ENCODE data around the gene DENND1C.
"Not testable (repeated sequence)": the region's sequence is repeated elsewhere in the genome, so short reads cannot be mapped to it uniquely, and the experiment has no call there.

The DENND1C gene

DNA sequence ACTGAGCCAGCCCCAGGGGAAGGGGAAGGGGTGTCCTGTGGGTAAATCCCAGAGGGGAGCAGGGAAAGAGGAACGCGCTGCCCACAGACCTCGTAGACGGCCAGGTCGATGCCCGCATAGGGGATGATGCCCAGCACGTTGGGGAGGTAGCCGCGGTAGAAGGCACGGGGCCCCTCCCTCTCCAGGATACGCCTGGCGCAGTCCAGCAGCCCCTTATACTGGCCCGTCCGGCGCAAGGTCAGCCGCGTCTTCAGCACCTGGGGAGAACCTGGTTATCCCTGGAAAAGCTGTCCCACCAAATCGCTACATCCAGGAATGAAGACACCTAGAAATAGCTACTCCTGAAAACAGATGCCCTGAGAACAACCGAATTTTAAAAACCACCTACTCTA lies 29.4 kb downstream of the DENND1C start:
- DNase-seq, result no peak

DNA sequence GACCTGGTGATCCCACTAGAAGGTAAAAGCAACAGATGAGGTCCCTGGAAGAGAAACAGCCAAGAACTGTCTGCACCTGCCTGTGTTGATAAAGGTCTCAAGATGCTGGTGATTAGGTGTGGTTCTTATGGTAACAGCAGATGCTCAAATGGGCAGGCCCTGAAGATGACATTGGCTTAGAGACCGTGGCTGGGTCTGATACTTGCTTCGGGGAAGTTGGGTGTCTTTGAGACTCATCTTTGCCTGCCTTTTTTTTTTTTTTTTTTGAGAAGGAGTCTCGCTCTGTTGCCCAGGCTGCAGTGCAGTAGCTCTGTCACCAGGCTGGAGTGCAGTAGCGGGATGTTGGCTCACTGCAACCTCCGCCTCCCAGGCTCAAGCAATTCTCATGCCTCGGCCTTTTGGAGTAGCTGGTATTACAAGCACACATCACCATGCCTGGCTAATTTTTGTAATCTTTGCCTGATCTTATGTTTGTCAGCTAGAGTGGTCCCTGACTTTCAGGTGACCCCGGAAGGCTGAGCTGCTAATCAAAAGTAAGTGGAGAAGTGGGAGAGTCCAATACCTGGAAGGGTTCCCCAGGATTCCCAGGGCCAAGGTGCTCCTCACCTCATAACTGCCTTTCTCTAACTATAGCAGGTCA lies 29.9 kb downstream of the DENND1C start:
- DNase-seq, result no peak

DNA sequence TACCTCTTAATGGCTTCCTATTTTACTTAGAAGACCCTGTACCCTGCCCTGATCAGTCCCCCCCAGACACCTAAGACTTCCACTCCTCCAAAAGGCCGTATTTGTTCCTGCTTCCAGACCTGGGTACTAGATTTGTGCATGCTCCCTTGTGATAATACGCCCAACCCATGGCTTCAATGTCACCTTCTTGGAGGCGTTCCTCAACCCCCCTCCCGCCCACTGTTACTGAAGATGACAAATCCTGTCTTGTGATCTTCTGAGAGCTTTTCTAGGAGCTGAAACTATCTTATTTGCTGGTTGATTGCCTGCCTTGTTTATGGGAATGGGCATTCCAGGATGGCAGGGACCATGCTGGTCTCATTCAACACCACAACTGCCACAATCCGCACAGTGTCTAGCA lies 31.4 kb downstream of the DENND1C start:
- no peak for DNase-seq

DNA sequence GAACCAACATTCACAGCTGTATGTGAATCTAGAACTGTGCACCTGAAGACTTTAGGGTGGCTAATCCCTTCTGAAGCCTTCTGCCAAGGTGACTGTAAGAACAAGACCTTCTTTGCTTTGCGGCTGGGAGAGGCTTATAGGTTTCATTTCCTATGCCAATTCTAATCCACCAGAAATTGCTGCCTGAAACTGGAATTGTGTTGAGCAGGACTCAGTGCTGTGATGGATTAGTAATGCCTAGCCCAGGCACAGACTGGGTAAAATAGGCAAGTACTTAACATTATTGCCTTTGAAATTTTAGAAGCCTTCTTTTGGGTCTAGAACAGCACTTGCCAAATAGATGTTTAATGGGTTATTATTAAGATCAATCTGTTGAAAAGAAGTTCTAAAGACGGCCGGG lies 33.5 kb downstream of the DENND1C start:
- DNase-seq, result no peak

DNA sequence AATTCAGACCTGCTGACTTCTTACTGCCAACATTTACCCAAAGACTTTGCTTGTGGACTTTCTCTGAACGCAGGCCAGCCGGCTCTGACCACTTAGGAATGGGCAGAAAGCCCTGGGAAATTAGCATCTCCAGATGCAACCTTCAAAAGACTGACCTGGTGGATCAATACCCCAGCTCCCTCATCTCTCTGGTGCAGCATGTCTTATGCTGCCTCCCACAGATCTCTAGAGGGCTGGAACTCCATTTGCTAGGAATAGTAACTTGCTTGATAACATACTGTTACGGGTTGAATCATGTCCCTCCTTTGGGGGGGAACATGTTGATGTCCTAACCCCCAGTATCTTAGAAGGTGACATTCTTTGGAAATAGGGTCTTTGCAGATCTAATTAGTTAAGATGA lies 35.1 kb downstream of the DENND1C start:
- no peak for DNase-seq

DNA sequence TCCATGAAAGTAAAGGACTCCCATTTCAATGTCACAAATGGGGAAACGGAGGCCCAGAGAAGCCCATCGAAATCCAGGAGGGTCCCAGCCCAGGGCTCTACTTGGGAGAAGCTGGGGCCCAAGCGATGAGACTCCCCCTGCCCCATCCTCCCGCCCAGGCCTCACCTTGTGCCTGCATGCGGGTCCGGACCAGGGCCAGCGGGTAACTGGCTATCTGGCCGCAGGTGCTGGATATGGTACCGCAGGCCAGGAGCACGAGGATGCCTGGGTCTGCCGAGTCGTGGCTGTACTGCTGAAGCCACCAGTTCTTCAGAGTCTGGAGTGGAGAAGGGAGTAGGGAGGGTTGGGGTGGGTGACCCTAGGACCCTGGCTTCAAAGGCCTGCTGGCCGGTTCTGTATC lies 37.6 kb downstream of the DENND1C start:
- DNase-seq, result no peak

DNA sequence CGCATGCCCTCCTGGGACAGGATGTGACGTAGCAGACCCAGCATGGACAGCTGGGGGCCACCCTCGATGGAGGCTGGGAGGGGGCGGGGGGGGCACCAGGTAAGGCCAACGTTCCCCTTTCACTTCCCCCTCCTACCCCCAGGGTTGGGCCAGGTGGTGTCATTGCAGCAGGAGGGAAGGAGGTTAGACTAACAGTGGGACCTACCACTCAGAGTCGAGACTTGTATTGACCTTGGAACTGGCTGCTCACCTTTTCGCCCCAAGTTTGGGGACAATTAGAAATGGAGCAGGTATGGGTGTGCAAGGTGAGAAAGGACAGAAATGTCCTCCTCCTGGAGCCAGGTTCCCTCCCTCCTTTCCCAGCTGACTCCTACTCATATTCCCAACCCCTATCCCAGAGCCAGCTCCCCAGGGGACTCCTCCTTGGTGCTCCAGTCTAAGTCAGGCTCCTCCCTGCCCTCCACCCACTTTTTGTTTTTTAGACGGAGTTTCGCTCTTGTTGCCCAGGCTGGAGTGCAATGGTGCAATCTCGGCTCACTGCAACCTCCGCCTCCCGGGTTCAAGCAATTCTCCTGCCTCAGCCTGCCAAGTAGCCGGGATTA lies 39.4 kb downstream of the DENND1C start:
- no peak for DNase-seq

DNA sequence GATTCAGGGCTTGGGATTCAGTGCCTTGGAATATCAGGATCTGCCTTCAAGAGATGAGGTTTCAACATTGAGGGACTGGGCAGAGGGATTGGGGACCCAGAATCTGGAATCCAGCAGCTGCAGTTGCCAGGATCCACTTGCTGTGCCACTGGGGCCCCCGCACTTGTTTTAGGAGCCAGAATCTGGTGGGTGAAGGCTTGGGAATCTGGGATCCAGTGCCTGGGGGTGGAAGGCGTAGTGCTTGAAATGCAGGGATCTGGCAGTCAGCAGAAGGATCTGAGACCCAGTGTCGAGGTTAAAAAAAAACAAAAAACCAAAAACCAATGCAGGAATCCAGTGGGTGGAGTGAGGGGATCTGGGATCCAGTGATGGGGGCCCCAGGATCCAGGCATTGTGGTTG lies 40.7 kb downstream of the DENND1C start:
- no peak for DNase-seq

DNA sequence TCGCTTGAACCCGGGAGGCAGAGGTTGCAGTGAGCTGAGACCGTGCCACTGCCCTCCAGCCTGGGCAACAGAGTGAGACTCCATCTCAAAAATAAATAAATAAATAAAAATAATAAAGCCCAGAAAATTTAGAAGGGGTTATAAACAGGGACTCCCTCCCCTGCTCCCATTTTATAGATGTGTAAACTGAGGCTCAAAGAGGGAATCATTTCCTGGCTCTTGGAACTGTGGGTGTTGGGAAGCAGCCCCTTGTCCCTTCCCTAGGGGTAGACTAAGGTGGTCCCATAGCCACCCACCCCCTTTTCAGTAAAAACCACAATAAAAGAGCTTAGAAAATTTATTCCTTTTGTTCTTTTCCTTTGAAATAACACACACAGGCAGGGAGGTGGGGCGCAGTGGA lies 41.8 kb downstream of the DENND1C start:
- DNase-seq, result no peak

DNA sequence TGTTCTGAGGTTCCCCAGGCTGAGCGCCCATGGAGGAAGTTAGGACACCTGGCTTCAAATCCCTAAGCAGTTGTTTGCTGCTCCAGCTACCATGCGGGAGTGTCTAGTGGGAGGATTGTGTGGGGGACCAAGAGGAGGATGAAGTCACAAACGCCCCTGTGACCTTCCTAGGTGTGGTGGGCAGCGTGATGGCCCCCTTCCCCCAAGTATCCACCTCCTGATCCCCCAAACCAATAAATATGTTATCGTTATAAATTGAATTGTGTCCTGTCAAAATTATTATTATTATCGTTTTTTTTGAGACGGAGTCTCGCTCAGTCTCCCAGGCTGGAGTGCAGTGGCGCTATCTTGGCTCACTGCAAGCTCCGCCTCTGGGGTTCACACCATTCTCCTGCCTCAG lies 47.9 kb downstream of the DENND1C start, which contains the start of gene SLC25A41:
Gene SLC25A41 (minus strand): TSS at position 101 of the 400 bp plus-strand sequence. CDS start 70 bp downstream, at position 31.
- DNase-seq, result no peak

DNA sequence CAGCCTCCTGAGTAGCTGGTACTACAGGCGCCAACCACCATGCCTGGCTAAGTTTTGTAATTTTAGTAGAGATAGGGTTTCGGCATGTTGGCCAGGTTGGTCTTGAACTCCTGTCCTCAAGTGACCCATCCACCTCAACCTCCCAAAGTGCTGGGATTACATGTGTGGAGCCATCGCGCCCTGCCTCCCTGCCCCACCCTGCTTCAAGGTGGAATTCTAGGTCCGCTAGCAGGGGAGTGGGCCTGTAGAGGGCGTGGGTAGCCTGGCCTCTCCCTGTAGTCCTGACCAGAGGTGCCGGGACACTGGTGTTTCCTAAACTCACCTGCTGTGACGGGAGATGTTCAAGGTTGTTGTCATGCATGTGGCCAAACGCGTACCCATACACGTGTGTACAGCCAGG lies 48.4 kb downstream of the DENND1C start:
- DNase-seq, result no peak

DNA sequence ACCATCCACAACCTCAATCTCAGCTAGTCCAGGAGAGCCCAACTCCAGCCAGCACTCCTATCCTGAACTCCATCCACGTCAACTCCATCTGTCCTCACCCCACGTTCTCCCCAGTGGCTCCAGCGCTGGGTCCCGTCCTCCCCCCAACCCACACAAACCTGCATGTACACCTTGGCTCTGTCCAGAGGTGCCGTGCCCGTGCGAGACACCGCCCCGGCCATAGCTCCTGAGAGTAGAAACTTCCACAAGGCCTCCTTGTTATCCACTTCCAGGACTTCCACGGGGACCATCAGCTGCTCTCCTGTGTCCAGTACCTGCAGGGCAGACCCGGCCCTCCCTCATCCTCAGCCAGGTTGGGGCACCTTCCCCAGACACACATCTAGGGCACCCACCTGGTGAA lies 49.7 kb downstream of the DENND1C start:
- DNase-seq, result no peak

DNA sequence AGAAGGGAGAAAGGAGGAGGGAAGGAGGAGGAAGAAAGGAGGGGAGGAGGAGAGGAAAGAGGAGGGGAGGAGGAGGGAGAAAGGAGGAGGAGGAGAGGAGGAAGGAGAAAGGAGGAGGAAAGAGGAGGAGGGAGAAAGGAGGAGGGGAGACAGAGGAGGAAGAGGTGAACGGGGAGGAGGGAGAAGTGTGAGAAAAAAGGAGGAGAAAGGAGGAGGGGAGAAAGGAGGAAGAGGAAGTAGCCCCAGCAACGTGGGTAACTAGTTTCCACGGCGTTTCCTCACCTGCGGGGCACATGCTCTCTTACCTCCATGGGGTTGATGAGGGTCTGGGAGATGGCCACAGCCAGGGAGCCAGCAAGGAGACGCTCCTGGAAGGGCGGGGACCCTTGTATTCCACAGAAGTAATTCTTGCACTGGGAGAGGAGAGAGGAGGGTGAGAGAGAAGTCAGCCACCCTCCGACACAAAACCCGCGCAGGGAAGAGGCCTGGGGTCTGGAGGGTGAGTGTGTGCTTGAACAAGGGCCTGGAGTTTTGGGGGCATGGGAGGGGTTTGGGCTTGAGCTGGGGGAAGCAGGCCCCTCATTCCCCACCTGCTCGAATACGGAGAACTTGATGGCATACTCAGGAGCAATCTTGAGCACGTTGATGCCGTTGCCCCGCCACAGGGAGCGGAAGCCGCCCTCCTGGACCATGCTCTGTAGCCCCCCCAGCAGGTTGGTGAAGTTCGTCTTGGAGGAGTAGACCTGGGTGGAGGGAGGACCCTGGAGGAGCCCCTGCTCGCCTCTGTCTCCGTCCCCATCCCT lies 52.0 kb downstream of the DENND1C start:
- DNase-seq, result no peak

DNA sequence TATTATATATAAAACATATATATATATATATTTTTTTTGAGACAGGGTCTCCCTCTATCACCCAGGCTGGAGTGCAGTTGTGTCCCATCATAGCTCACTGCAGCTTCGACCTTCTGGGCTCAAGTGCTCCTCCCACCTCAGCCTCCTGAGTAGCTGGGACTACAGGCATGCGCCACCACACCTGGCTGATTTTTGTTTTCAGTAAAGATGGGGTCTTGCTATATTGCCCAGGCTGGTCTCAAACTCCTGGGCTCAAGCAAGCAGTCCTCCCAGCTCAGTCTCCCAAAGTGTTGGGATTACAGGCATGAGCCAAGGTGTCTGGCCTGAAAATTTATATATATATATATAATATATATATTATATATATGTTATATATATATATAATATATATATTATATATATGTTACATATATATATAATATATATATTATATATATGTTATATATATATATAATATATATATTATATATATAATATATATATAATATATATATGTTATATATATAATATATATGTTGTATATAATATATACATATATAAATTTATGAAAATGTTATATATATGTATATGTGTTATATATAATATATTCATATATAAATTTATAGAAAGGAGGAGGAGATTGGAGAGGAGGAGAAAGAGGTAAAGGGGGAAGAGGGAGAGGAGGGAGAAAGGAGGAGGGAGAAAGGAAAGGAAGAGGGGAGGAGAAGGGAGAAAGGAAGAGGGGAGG lies 52.7 kb downstream of the DENND1C start:
- DNase-seq, result not testable (repeated sequence)

DNA sequence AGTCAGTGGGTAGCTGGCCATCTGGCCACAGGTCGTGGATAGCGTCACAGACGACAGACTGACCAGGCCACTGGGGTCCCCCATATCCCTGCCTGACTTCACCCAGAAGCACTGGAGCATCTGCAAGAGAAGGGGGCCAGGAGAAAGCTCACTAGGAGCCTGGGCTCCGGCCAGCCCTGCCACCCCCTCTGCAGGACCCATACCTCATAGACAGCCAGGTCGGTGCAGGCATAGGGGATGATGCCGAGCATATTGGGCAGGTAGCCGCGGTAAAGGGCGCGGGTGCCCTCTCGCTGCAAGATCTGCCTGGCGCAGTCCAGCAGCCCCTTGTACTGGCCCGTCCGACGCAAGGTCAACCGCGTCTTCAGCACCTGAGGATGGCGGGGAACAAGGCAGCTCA lies 54.5 kb downstream of the DENND1C start:
- no peak for DNase-seq

DNA sequence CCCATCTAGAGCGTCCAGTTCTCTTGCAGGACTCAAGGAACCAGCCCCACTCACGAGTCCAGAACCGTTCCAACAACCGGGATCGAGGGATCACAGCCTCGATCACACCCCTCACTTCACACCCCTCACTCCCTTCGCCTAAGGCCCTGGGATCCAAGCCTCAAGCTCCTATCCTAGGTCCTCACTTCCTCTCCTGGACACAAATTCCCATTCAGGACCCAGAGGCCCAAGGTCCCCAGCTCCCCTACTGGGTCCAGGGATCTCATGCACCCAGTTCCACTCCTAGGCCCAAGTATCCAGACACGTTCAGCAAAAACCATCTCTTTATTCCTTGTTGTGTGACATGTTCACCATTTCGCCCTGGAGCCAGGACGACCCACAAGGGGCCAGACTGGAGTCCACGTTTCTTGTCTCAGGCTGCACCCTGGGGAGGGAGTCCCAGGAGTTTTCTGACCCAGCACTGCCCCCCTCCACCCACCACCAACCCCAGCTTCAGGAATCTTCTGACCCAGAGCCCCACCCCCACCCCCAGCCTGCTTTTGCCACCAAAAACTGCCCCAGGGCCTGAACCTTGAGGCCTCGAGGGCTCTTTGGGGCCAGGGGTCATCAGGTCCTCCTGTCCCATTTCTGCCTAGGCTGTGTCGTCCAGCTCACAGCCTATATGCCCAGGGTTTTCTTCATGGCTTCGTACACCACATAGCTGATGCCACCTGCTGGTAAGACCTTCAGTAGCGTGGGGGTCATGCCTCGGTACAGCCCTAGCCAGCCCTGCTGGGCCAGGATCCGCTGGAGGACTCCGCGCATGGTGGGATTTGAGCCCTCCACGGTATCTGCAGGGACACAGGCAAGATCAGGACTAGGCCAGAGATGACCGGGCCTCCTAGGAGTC lies 55.6 kb downstream of the DENND1C start:
- no peak for DNase-seq

DNA sequence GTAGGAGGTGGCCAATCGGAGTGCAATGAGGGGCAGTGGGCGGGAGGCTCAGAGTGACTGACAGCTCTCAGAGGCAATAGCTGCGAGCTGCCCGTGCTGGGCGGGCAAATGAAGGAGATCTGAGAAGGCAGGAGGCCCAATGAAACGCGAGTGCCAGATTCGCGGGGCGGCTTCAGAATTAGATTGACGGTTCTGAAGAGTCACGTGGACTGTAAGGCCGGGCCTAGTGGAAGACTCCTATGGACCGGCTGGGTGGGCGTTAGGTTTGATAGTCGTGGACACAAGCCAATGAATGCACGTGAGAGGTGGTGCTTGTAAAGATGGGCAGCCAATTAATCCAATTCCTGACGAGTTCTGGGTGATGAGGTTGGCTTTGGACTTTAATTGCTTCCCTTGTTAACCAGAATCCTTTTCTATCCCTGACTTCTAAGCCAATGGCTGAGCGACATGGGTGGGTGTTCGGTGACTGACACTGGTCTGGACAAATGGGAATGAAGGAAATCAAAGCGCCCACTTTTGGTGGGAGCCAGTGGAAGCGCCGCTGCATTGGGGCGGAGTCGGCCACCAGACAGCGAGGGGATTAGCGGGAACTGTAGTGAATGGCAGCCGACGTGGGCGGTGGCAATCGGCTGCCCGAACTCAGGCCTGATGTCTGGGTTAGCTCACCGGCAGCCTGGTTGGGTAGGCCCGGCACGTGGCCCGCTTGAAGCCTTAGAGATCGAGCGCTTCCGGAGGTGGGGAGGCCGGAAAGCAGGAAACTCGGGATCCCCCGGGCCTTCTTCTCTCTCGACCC lies 56.5 kb downstream of the DENND1C start:
- peak; percentile 100 for DNase-seq

DNA sequence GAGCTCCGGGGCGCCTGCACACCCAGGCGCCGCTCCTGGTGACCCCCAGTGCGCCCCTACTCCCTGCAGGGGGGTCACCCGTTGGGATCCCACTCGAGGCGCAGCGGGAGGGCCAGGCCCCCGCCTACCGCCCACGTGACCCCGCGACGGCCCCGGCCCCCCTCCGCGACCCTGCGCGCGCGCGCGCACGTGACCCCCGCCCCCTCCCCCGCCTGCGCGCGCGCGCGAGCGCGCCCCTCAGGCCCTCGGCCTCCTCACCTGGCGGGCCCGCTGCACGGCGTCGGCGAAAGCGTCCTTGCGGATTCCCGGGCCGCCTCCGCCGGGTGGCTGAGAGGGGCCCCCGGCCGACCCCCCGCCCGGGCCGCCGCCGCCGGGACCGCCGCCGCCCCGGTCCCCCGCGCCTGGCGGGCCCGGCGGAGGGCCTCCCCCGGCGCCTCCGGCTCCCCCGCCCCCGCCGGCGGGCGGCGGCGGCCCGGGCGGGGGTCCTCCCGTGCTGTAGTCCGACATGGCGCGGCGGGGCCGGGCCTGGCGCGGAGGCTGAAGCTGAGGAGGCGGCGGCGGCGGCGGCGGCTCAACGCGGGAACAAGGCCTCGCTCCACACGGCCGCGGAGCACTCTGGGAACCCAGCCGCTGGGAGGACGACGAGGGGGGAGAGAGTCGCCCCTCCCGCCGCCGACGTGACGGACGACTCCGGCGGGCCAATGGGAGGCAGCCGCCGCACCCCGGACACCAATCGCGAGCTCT lies 57.2 kb downstream of the DENND1C start, which contains the start of gene KHSRP:
Gene KHSRP (minus strand): TSS at position 617 of the 744 bp plus-strand sequence. CDS start 110 bp downstream, at position 507.
- peak; percentile 5 for DNase-seq

DNA sequence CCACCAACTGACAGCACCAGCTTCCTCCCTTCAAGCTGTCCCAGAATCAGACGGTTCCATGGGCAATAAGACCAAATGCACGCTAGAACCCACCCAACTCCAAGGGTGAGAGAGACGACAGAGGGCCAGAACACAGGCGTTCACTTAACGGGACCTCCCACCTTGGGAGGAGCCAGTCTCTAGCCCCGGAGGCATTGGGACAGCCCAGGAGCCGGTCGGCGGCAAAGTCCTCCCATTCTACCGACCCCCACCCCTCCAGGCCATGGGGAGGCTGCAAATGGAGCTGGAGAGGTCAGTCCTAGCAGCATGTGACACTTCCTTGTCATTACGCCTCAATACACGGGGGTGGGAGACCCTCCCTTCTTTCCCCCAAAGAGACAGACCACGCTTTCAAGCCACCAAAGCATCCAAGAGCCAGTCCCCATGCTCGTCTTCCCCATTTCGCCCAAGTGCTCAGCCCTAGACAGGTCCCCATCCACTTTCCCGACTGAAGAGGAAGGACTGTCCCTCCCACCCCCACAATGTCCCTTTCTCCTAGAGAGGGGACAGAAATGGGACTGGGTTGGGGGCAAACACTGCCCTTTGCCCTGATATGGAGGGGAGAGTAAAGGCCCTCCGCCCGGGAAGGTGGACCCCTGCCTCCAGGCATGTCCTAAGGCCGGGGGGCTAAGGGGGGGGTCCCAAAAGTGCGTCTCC lies 57.9 kb downstream of the DENND1C start:
- peak; percentile 28 for DNase-seq

All from stimulated activated naive CD4-positive, alpha-beta T cell treated with Interleukin-2 at 50 U/mL for 16 hours (primary cell).